Retinal pigment epithelial cell (primary cell): ENCODE results near the gene PLA2G6.
"Not testable (repeated sequence)": the region's sequence is repeated elsewhere in the genome, so short reads cannot be mapped to it uniquely, and the experiment has no call there.

Experiments used
- DNase-seq: peaks from one replicate; pipeline ENCODE4 v3.0.0-alpha.2; 2010; ENCODE audit warnings: low read depth
- H3K4me3 ChIP-seq: 2 replicates; pipeline ENCODE4 v1.5.1; 2011; ENCODE audit warnings: mild to moderate bottlenecking, low read length, control low read depth, moderate library complexity
- TF ChIP-seq, protein P1 (sequence below): conservative IDR thresholded peaks from 2 replicates; pipeline ENCODE4 v1.5.1; 2011; ENCODE audit warnings: low read depth, low read length, control low read depth, inconsistent platforms

PLA2G6 gene

DNA sequence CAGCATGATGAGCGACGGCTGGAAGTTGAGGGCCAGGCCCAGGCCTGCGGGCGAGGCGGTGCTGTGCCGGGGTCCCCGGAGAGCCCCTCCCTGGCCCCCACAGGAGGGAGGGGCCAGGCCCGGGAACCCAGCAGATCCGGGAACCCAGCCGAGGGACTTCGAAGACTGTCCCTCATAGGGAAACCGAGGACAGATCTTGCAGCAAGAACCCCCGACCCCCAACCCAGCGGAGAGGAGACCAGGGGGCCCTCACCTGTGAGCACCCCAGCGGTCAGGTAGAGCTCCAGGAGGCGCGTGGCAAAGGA is 100.0 kb downstream of the PLA2G6 start:
- DNase-seq: no peak
- peak overlapping the region; percentile 10 for H3K4me3 ChIP-seq
- TF ChIP-seq, protein P1, sequence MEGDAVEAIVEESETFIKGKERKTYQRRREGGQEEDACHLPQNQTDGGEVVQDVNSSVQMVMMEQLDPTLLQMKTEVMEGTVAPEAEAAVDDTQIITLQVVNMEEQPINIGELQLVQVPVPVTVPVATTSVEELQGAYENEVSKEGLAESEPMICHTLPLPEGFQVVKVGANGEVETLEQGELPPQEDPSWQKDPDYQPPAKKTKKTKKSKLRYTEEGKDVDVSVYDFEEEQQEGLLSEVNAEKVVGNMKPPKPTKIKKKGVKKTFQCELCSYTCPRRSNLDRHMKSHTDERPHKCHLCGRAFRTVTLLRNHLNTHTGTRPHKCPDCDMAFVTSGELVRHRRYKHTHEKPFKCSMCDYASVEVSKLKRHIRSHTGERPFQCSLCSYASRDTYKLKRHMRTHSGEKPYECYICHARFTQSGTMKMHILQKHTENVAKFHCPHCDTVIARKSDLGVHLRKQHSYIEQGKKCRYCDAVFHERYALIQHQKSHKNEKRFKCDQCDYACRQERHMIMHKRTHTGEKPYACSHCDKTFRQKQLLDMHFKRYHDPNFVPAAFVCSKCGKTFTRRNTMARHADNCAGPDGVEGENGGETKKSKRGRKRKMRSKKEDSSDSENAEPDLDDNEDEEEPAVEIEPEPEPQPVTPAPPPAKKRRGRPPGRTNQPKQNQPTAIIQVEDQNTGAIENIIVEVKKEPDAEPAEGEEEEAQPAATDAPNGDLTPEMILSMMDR: no peak

DNA sequence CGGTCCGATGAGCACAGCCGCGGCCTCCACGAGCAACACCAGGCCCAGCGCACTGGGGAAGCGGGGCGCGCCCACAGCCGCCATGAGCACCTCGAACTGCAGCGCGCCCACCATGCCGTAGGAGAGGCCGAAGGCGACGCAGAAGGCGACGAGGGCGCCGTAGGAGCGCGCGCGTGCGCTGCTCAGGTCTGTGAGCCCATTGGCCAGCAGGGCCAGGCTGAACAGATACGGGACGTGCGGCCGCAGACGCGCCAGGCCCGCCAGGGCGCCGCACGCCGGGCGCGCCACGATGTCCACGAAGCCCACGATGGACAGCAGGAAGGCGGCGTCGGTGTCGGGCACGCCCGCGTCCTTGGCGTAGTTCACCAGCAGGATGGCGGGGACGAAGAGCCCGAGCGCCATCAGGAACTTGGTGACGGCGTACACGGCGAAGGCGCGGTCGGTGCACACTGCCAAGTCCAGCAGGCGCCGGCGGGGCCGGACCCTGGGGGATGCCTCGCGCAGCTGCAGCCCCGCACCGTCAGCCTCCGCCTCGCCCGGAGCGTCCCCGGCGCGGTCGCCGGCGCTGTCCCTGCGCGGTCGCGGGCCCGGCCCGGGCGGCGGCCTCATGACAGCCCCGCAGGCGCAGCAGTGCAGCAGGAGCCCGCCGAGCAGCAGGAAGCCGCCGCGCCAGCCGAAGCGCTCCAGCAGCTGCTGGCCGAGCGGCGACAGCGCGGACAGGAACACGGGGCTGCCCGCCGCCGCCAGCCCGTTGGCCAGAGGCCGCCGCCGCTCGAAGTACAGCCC is 100.6 kb downstream of the PLA2G6 start:
- no peak for DNase-seq
- H3K4me3 ChIP-seq: no peak overlapping the region
- TF ChIP-seq, protein P1: no peak

DNA sequence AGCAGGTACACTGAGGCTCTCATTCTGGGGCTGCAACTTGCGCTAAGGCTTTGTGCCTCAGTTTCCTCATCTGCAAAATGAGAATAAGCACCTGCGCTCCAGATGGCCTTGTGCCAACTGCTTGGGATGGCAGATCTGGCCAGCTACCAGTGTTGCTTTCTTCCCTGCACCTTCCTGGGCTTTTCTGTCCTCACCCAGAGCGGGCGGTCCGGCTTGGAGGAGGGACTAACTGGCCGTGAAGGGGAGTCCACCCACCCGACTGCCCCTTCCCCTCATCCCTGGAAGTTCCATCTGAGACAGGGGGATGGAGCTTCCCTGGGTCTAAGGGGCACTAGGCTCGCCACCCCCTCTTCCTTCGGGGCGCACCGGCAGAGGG is 101.2 kb downstream of the PLA2G6 start:
- no peak for DNase-seq
- H3K4me3 ChIP-seq: no peak overlapping the region
- TF ChIP-seq, protein P1: no peak

DNA sequence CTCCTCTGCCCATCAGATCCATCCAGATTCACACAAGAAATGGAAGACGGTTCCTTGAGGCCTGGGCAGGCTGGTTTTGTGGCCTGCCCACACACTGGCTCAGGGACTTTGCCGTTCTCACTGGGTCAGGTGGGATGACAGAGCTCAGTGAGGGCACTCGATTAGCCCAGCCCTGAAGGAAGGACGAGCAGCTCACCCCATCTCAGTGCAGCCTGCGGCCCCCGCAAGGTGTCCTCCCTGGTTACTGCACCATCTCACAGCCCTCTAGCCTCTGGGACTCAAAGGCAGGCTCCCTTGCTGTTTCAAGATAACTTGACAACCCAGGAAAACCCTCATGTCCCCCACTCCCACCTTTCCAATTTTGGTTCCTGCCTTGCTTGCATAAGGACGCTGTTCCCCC is 101.8 kb downstream of the PLA2G6 start:
- TF ChIP-seq, protein P1: no peak
- no peak for DNase-seq
- no peak overlapping the region for H3K4me3 ChIP-seq

DNA sequence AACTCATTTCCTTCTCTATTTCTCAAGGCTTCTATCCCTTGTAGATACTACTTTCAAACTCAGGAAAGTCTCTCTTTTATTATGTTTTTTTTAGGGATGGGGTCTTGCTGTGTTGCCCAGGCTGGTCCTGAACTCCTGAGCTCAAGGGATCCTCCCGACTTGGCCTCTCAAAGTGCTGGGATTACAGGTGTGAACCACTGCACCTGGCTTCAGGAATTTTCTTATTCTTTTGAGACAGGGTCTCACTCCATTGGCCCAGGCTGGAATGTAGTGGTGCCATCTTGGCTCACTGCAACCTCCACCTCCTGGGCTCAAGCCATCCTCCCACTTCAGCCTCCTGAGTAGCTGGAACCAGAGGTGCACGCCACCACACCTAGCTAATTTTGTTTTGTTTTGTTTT is 102.4 kb downstream of the PLA2G6 start:
- not testable (repeated sequence) for DNase-seq, H3K4me3 ChIP-seq

DNA sequence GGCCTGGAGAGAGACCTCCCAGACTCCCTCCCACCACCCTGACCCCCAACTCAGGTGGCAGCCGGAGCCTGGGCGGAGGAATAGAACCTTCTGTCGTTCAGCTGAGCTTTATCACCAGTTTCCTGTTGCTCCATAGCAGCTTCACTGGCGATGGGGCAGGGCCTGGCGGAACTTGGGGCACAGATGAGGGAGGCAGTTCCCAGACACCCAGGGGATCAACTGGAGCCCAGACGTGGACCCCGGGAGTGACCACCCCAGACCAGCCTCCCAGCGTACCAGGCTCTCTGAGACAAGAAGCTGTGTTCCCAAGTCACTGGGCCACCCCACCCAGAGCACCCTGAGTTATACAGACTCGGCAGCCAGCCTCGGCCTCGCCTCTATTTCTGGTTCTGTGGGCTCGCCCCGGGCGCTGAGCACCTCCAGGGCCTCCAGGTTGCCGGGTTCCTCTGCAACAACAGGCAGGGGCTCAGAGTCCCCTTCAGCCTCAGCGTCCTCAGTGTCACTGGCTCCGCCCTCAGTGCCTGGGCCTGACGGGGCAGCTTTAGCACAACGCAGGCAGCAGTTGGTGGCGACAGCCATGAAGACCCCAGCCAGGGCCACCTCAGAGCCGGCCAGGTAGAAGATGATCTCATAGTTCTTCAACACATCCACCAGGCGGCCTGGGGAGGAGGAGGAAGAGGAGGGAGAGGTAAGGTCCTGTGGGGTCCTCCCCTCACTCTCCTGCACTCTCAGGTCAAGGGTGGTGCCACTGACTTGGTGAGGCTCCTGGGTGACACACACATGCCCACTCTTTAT is 103.4 kb downstream of the PLA2G6 start:
- DNase-seq: no peak
- TF ChIP-seq, protein P1: no peak
- no peak overlapping the region for H3K4me3 ChIP-seq

DNA sequence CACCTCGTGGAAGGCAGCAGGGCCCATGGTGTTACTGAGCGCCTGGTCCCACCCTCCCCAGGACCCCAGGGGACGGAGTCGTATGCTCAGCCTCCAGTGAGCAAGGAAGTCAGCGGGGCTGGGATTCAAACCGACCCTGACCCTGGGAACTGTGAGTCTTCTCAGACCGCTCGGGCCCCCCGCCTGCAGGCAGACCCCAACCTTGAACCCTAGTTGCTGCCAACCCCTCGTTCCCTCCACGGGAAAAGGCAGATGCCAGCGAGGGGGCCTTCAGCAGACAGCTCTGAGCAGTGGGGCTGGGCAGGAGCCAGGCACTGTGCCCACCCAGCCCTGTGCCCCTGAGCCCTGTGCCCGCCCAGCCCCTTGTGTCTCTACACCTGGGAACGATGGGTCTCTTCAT is 104.0 kb downstream of the PLA2G6 start:
- no peak overlapping the region for H3K4me3 ChIP-seq
- DNase-seq: no peak
- TF ChIP-seq, protein P1: no peak
